NT2/D1 (cell line): ENCODE measurements around the gene MAGI1.

Source experiments
- SUZ12 ChIP-seq: IDR thresholded peaks from 2 replicates; pipeline ENCODE4 v1.6.1; 2011; ENCODE audit not compliant: insufficient read length, insufficient read depth; ENCODE audit errors: extremely low read depth
- YY1 ChIP-seq: IDR thresholded peaks from 2 replicates; pipeline ENCODE4 v1.6.1; 2011; ENCODE audit not compliant: insufficient read length, insufficient read depth
- ZNF274 ChIP-seq: IDR thresholded peaks from 2 replicates; pipeline ENCODE4 v1.6.1; 2011; ENCODE audit warnings: mild to moderate bottlenecking, low read depth, low read length

GRCh38 chr3:66082679-66083078 lies 44.0 kb upstream of the MAGI1 start:
- no peak for TF ChIP-seq SUZ12
- no peak for TF ChIP-seq ZNF274
- no peak for TF ChIP-seq YY1
